Activated CD4-positive, alpha-beta T cell treated with anti-CD3 and anti-CD28 coated beads, Interleukin-2, amount 50 U/mL, for 1 hour (primary cell): ENCODE results near the gene DNM1L.
"Not testable (repeated sequence)": the region's sequence is repeated elsewhere in the genome, so short reads cannot be mapped to it uniquely, and the experiment has no call there.

ENCODE experiments used
- DNase-seq: peaks from one replicate; pipeline ENCODE4 v3.0.0-alpha.2; 2020

DNM1L gene

GRCh38 chr12:32698285-32698684 lies 19.2 kb downstream of the DNM1L start:
- no peak for DNase-seq

GRCh38 chr12:32699437-32699836 lies 20.3 kb downstream of the DNM1L start:
- not testable (repeated sequence) for DNase-seq

GRCh38 chr12:32702473-32702872 lies 23.4 kb downstream of the DNM1L start:
- DNase-seq, result no peak

DNA sequence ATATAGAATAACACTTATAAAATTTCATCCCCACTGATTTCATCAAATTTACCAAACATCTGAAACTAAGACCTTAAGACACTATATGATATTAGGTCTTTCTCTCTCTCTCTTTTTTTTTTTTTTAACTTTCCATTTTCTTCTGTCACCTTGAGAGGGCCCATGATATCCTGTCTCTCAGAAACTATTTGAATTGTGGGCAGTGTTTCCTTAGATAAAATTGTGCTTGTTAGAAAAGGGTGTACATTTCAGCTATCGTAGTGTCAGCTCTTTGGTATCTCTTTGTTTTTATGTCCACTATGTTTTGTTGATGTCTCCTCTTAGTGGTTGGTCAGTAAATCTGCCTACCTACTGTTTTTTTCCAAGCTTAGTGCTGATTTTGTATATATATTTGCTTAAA lies 23.8 kb downstream of the DNM1L start:
- DNase-seq, result no peak

GRCh38 chr12:32705783-32706182 lies 26.7 kb downstream of the DNM1L start:
- no peak for DNase-seq

- no peak for DNase-seq
These were observed 27.4 kb downstream of the DNM1L start for GRCh38 chr12:32706335-32707024.

DNA sequence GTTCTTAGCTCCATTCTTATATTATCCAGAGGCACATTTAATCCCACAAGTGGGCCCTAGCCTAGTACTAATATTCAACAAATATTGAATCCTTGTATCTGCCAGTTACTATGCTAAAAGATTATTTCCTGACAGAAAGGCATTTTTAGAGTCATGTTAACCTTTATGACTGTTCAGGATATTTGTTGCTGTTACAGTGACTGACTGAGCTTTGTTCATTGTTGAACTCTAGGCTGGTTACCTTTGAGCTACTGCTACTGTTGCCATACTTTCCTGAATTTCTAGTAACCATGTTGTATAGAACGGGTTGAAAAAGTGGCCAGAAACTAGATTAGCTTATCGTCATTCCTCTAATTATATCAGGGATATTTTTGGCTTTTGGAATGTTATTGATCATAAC lies 29.8 kb downstream of the DNM1L start:
- DNase-seq, result no peak

DNA sequence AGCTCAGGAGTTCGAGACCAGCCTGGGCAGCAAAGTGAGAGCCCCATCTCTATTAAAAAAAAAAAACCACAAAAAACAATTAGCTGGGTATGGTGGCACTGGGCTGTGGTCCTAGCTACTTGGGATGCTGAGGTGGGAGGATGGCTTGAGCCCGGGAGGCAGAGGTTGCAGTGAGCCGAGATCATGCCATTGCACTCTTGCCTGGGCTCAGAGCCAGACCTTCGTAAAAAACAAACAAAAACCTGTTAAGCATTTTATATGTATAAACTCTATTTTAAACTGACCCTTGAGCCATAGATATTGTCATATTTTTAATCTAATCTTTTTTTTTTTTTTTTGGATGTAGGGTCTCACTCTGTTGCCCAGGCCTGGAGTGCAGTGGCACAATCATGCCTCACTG lies 35.7 kb downstream of the DNM1L start:
- DNase-seq, result no peak

DNA sequence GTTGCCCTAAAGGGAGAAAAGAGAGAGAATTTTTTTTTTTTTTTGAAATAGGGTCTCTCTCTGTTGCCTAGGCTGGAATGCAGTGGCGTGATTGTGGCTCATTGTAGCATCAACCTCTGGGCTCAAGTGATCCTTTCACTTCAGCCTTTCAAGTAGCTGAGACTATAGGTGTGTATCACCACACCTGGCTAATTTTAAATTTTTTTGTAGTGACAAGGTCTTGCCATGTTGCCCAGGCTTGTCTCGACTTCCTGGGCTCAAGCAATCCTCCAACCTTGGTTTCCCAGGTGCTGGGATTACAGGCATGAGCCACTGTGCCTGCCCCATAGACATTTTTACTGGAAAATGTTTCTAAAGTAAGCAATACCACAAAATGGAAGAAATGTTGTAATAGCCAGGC lies 39.8 kb downstream of the DNM1L start:
- DNase-seq, result no peak

GRCh38 chr12:32725308-32725707 lies 46.2 kb downstream of the DNM1L start:
- DNase-seq, result not testable (repeated sequence)

GRCh38 chr12:32726286-32726685 lies 47.2 kb downstream of the DNM1L start:
- no peak for DNase-seq

GRCh38 chr12:32727237-32727636 lies 48.1 kb downstream of the DNM1L start:
- DNase-seq, result no peak

DNA sequence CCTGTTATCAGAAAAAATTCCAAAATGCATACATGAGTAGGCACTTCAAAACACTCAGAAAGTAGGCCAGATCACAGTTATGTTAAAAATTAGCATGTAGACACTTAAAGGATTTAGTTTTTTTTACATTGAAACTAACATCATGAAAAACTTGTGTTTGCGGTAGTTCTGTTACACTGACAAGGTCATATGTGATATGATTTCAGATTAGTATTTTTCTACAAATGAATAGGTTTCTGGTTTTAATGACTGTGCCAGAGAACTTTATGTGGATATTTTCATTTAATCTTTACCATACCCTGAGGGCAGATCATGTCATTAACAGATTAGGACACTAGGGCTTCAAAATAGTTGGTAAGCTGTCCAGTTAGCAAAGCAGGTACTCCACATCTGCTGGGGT lies 55.9 kb downstream of the DNM1L start:
- DNase-seq, result no peak

DNA sequence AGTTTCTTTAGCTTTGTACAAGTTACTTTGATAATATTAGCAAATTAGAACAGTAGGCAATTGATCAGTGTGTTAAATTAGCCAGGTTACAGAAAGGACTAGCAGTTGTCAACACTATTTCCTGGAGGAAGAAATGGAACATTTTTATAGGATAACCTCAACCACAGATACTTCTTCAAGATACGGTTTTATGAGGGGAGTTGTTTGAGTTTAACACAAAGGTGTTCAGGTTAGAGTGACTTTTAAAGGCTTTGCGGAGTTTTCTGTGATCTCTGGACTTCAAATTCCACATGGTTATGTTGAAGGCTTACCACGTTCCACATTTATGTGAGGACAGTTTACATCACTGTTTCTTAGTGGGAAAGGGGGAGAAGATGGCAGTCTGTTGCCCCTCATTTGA lies 57.3 kb downstream of the DNM1L start:
- no peak for DNase-seq

DNA sequence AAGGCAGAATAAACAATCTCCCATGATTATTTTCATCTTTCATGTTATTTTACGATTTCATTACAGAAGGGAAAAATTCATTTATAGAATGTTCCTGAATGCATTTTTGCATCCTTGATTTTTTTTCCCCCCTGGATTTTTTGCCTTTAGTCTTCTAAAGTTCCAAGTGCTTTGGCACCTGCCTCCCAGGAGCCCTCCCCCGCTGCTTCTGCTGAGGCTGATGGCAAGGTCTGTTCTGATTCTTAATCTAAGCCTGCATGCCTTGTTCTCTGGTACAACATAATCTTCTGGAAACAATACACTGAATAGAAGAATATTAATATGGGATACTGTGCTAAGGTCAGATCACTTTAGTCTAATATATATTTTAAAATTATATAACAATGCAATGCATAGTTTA lies 58.6 kb downstream of the DNM1L start:
- no peak for DNase-seq

GRCh38 chr12:32739279-32739678 lies 60.2 kb downstream of the DNM1L start:
- no peak for DNase-seq

- no peak for DNase-seq
These were observed 63.0 kb downstream of the DNM1L start for GRCh38 chr12:32742133-32742532.

DNA sequence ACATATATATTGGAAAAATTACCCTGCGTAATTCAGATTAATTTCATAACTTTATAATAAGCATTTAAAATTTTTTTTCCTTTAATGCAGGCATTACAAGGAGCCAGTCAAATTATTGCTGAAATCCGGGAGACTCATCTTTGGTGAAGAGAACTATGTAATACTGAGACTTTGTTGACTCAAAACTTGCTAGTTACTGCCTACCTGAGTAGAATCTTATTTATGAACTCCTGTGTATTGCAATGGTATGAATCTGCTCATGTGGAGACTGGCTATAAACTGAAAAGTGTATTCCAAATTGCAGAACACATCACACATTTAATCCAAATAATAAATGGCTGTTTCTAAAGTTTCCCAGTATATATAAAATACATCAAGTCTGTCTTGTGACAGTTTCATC lies 64.2 kb downstream of the DNM1L start:
- no peak for DNase-seq

GRCh38 chr12:32753605-32754004 lies 74.5 kb downstream of the DNM1L start:
- no peak for DNase-seq

- DNase-seq, result no peak
These were observed 75.0 kb downstream of the DNM1L start for GRCh38 chr12:32754111-32754510.

DNA sequence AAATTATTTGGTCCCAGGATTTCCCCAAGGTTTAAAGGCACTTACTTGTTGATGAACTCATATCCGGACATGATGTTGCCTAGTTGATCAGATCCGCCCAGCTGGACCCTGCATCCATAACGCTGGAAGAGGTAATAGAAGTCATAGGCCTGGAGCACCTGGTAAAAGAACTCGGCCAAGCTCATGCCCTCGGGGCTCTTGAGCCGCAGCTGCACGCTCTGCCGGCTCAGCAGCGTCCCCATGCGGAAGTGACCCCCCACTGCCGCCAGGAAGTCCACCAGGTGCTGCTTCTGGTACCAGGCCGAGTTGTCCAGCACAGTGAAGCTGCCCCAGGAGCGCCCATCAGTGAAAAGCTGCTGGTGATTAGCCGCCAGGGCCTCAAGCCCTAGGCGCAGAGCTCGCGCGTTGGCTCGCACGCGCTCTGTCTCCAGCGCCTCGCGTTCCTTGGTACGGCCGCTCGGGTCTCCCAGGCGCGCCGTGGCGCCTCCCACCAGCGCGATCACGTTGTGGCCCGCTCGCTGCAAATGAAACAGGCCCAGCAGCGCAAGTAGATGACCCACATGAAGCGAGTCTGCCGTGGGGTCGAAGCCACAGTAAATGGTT lies 76.1 kb downstream of the DNM1L start:
- DNase-seq, result peak; percentile 58

DNA sequence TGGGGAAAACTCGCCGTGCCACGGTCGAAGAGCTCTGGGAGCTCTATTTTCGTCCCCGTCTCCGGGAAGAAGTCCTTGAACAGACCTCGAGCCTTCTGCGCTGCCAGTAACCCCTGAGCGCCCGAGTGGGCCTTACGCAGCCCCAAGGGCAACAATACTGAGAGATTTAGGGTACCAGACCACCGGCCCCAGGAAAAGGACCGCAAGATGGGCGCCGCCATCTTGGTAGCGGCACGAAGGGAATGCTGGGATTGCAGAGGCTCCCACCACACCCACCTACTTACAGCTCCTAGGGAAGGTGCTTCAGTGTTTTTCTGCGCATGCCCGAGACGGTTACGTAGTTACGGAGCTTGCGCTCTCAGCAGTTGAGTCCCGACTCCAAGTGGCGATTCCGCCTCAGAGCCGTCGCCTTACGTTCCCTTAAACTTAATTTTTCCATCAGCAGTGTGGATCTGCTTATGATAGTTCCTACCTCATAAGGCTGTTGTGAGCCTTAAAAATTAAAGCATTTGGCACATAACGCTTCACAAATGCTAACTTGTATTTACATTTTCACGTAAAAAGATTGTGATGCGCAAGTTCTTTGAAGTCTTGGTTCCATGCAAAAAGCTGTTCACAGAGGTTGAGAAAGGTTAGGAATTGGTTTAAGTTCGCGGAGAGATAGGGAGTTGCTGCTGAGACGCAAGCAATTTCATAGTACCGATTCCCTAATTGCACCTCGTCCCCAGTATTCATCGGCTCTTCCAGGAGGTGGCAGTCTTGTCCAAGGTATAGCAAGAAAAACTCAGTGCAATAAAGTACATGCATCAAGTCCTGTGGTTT lies 76.8 kb downstream of the DNM1L start, which contains the start of gene YARS2:
YARS2 (minus strand) TSS at position 244 of the 822 bp plus-strand sequence; CDS start at position 221, 23 bp downstream.
- peak; percentile 82 for DNase-seq

- DNase-seq, result no peak
These were observed 77.5 kb downstream of the DNM1L start for GRCh38 chr12:32756476-32757066.

- DNase-seq, result no peak
These were observed 78.1 kb downstream of the DNM1L start for GRCh38 chr12:32757157-32757556.
